Testis (tissue), 3 donors: ENCODE data around the gene MRPS35. TPM values are rescaled to one million over a fixed set of nuclear protein-coding genes. Genes with fewer than 3 reads are reported as not detected.

Experiments
- DNase-seq: peaks from one replicate; pipeline ENCODE4 v3.0.0-alpha.2; 2019
- H3K27ac ChIP-seq, 2 donors: fragments of 200-600 bp; sonication (generic); one replicate each; pipeline ENCODE4 v1.5.1; 2019
- H3K27me3 ChIP-seq: fragments of 200-600 bp; sonication (generic); one replicate; pipeline ENCODE4 v1.5.1; 2019
- H3K36me3 ChIP-seq: fragments of 200-600 bp; sonication (generic); one replicate; pipeline ENCODE4 v1.5.1; 2017; ENCODE audit warnings: low read depth; ENCODE audit errors: missing control alignments
- H3K4me1 ChIP-seq: fragments of 200-600 bp; sonication (generic); one replicate; pipeline ENCODE4 v1.5.1; 2019
- H3K4me3 ChIP-seq, 2 donors: fragments of 200-600 bp; sonication (generic); one replicate each; pipeline ENCODE4 v1.5.1; 2017 to 2019
- H3K9me3 ChIP-seq: fragments of 200-600 bp; sonication (generic); one replicate; pipeline ENCODE4 v1.5.1; 2017
- CTCF ChIP-seq, 3 experiments: fragments of 450-650 bp in 2 of 3; fragments of 200-600 bp in 1 of 3; sonication (generic) in 1 of 3; IDR thresholded peaks; one replicate each; pipeline ENCODE4 v1.5.1; 2016 to 2019; ENCODE audit warnings: antibody characterized with exemption in 3 of 3, mild to moderate bottlenecking in 2 of 3, moderate library complexity in 1 of 3
- POLR2A ChIP-seq: fragments of 450-650 bp; IDR thresholded peaks from one replicate; pipeline ENCODE4 v1.6.1; 2017; ENCODE audit warnings: antibody characterized with exemption, mild to moderate bottlenecking, moderate library complexity
- WGBS, 2 donors: methylation state at CpG; one replicate each; pipeline ENCODE4 v1.1.5; 2018; 5-methylcytosine and 5-hydroxymethylcytosine counted together
- intact Hi-C: fragments of 100-400 bp; cut with DNase I; formaldehyde crosslinking; loops from one replicate; pipeline ENCODE4 v1.15.1; 2023; ENCODE audit warnings: low total_unique reads
- polyA plus RNA-seq: library from polyadenylated mRNA; stranded (reverse); fragments of 350-450 nt; fragmentation: Illumina TruSeq; extraction: RNeasy Lipid Tissue Mini Kit (QIAGEN cat#74804); gene quantifications from one replicate; pipeline ENCODE4 v1.2.3, GENCODE V29; 2014; ENCODE audit warnings: low read depth, low replicate concordance; ENCODE audit not compliant: insufficient read depth
- total RNA-seq, 2 donors: library from RNA; depleted of rRNA; stranded (reverse); fragments of >200 nt; gene quantifications; one replicate each; pipeline ENCODE4 v1.2.3, GENCODE V29; 2016

Gene MRPS35
- total and polyA plus RNA-seq, 3 donors from 2014 or later, result 35.1 to 42.9 (median 35.7) TPM

DNA sequence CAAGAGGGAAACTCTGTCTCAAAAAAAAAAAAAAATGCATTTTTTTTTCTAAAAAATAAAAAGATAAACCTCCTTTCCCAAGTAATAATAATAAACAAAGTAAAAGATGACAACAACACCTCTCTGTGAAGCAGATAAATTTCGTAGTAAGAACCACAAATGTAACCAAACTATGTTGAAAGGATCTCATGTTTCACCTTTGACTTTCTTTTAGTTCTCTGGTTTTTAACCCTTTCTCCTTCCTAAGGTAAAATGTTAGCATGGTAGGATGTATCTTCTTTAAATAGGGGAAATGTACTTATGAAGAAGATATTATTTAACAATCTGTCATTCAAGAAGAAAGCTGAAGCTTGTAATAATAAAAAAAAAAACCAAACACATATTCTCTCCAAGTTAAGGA is 67.6 kb downstream of the MRPS35 start:
- intact Hi-C loops, result no loop called here
- Histone ChIP-seq H3K9me3 (no peaks in the 10 kb centered on the region), H3K27me3 (no peaks in the 10 kb centered on the region), H3K4me3 (no peak overlapping the region), H3K4me1 (peaks cover 16% of the 10 kb centered on the region), H3K36me3 (no peaks in the 10 kb centered on the region), H3K27ac (peak overlapping the region; percentile 95)
- WGBS, 2 donors, result 22 to 26% methylated on average over 1 of the region's 1 CpG
- DNase-seq, result no peak
- no peak for TF ChIP-seq POLR2A
- TF ChIP-seq CTCF (IDR thresholded peaks at IDR 0.05), result no peak

- H3K4me3 ChIP-seq, result peak overlapping the region; percentile 87 to 92
- WGBS, 2 donors, result 1% methylated on average over 30 to 33 of the region's 36 CpGs
- H3K4me1 ChIP-seq, result peaks cover 11% of the 10 kb centered on the region
Measured at GRCh38 chr12:27779416-27779919, 68.8 kb downstream of the MRPS35 start.

DNA sequence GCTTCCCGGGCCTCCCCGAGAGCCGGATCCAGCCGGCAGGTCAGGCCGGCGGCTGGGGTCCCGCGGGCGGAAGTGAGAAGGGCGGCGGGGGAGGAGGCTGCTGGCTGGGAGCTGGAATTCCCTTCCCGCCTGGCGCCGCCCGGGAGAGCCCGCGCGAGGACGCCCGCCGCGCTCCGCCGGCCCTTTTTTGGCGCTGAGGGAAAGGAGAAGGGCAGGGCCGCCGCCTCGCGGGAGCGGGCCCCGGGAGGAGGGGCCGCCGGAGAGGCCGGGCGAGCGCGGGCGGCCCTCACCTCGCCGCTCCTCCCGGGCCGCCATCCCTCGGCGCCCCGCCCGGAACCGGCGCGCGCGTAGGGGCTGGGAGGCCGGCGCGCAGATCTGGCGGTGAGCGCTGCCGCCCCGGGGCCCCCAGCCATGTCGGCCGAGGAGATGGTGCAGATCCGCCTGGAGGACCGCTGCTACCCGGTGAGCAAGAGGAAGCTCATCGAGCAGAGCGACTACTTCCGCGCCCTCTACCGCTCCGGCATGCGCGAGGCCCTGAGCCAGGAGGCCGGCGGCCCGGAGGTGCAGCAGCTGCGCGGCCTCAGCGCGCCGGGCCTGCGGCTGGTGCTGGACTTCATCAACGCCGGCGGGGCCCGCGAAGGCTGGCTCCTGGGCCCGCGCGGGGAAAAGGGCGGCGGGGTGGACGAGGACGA is 69.4 kb downstream of the MRPS35 start, which contains the start of the genes KLHL42 and MANSC4:
KLHL42 (plus strand) TSS at position 314 of the 692 bp plus-strand sequence; CDS start at position 412, 98 bp downstream.
MANSC4 (minus strand) TSS at position 317 of the 692 bp plus-strand sequence. CDS start 8,960 bp downstream, outside the sequence.
- no peaks in the 10 kb centered on the region for H3K27me3 ChIP-seq
- H3K27ac ChIP-seq, result peak within 1 kb of the TSS; percentile 95
- H3K4me3 ChIP-seq, result peak within 1 kb of the TSS; percentile 87 to 92
- no peaks in the 10 kb centered on the region for H3K36me3 ChIP-seq
- no peaks in the 10 kb centered on the region for H3K9me3 ChIP-seq
- DNase-seq, result peak; percentile 65
- no peak for TF ChIP-seq CTCF (IDR thresholded peaks at IDR 0.05)
- H3K4me1 ChIP-seq, result peaks cover 11% of the 10 kb centered on the region
- WGBS, 2 donors, result 0% methylated on average over 3 to 49 of the region's 92 CpGs
- intact Hi-C loops, result no loop called here

More at GRCh38 chr12:27779416-27779919, 68.8 kb downstream of the MRPS35 start:
- DNase-seq, result peak; percentile 77
- Histone ChIP-seq H3K9me3 (no peaks in the 10 kb centered on the region), H3K27me3 (no peaks in the 10 kb centered on the region), H3K27ac (peak overlapping the region; percentile 95), H3K36me3 (no peaks in the 10 kb centered on the region)
- intact Hi-C loops, result no loop called here
- TF ChIP-seq CTCF (IDR thresholded peaks at IDR 0.05) (no peak), POLR2A (no peak)

GRCh38 chr12:27780612-27781408 is 70.2 kb downstream of the MRPS35 start:
- Histone ChIP-seq H3K4me1 (peaks cover 11% of the 10 kb centered on the region), H3K36me3 (no peaks in the 10 kb centered on the region), H3K9me3 (no peaks in the 10 kb centered on the region), H3K27me3 (no peaks in the 10 kb centered on the region), H3K27ac (peak overlapping the region; percentile 95), H3K4me3 (peak overlapping the region; percentile 87 to 92)
- peak; percentile 87 for DNase-seq
- no peak for TF ChIP-seq CTCF (IDR thresholded peaks at IDR 0.05)
- TF ChIP-seq POLR2A, result no peak
- 7% methylated on average over 19 to 24 of the region's 27 CpGs for WGBS, 2 donors
- intact Hi-C loops, result no loop called here
